ENCODE data around the gene ZBTB18. TPM values are rescaled to one million over a fixed set of nuclear protein-coding genes. Genes with fewer than 3 reads are reported as not detected.
"Not testable (repeated sequence)": the region's sequence is repeated elsewhere in the genome, so short reads cannot be mapped to it uniquely, and the experiment has no call there.

Gene ZBTB18
- total RNA-seq, 4 donors from 2014 or later = 6.9 to 10.3 (median 8.9) TPM

- no peak for DNase-seq (ENCODE audit: low spot score in 2 of 2)
- no peak for TF ChIP-seq POLR2A (IDR thresholded peaks at IDR 0.05)
- no peak for TF ChIP-seq EP300 (IDR thresholded peaks at IDR 0.05)
- no peak for TF ChIP-seq CTCF (IDR thresholded peaks at IDR 0.05)
- Histone ChIP-seq H3K27me3 (peaks cover 0 to 5% of the 10 kb centered on the region in 2 donors), H3K36me3 (no peaks in the 10 kb centered on the region), H3K27ac (no peak overlapping the region), H3K4me3 (no peak overlapping the region), H3K9me3 (no peaks in the 10 kb centered on the region), H3K4me1 (no peaks in the 10 kb centered on the region)
- 90 to 93% methylated on average over 11 of the region's 11 CpGs for WGBS, 2 donors
These were observed 15.7 kb upstream of the ZBTB18 start for GRCh38 chr1:244035358-244035757.

DNA sequence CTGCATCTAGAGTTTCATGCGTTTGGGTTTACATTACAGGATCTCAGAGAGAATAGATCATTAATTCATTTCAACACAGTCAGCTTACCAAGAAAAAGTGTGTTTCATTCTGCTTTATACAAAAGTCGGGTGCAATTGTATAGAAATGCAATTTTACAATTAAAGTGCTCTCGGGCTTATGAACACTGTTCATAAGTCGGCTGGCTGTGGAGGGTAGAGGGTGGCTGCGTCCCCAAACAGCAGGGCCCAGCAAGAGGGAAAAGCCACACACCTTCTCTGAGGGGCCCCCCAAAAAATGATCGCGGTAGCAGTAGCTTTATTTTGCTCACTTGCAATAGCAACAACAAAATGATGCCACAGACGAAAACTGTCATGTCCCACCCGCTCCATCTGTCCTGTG, 13.8 kb upstream of the ZBTB18 start:
- Histone ChIP-seq H3K36me3 (no peaks in the 10 kb centered on the region), H3K27me3 (peaks cover 0 to 5% of the 10 kb centered on the region in 2 donors), H3K9me3 (no peaks in the 10 kb centered on the region), H3K4me1 (no peaks in the 10 kb centered on the region), H3K4me3 (no peak overlapping the region), H3K27ac (no peak overlapping the region)
- WGBS, 2 donors = 87 to 89% methylated on average over 9 of the region's 9 CpGs
- TF ChIP-seq CTCF (IDR thresholded peaks at IDR 0.05) (no peak), POLR2A (IDR thresholded peaks at IDR 0.05) (no peak), EP300 (IDR thresholded peaks at IDR 0.05) (no peak)
- no peak for DNase-seq (ENCODE audit: low spot score in 2 of 2)

DNA sequence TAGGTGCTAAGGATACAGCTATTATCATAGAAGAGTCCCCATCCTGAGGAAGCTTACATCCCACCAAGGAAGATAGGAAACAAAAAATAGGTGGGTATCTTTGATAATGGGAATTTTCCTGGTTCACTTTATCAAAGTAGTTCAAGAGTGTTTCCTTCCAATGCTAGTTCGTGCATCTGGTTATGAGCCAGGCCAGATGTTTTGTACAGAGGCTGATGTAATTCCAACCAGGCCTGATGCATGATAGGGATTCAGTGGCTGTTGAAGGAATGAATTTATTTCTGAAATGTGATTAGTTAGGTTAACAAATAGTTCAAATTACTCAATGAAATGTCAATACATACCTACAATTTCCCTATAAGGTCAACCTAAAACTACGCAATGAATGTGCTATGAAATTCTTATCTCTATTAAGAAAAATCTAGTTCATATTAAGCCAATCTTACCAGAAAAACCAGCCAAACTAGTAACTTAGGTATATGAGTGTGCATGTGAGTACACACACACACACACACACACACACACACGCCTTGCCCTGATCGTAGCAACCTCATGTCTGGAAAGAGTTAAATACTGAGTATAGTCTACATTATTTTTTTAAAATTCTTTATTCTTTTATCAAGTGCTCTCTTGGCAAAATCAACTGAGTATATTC, 9.5 kb upstream of the ZBTB18 start:
- Histone ChIP-seq H3K4me1 (no peaks in the 10 kb centered on the region), H3K4me3 (no peak overlapping the region), H3K27me3 (no peaks in the 10 kb centered on the region), H3K27ac (no peak overlapping the region), H3K9me3 (no peaks in the 10 kb centered on the region), H3K36me3 (no peaks in the 10 kb centered on the region)
- DNase-seq (ENCODE audit: low spot score in 2 of 2) = no peak
- TF ChIP-seq POLR2A (IDR thresholded peaks at IDR 0.05) (no peak), CTCF (IDR thresholded peaks at IDR 0.05) (no peak), EP300 (IDR thresholded peaks at IDR 0.05) (no peak)
- 86 to 89% methylated on average over 4 of the region's 4 CpGs for WGBS, 2 donors

DNA sequence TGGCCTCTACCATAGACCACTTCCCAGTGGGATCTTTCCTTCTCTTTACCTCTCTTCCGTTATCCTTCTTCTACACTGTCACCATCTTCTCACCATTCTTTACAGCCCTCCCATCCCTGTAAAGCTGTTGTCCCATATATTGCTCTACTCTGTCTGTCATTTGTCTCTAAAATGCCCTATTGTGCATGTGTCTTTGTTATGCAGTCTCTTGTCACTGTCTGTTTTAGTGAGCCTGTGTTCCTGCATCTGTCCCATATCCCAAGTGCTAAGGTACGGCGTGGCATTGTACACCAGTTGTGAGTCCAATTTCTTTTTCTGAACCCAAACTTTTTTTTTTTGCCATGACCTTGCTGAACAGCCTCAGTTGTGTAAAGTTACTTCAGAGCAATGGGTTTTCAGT, 8.8 kb upstream of the ZBTB18 start:
- H3K27me3 ChIP-seq = no peaks in the 10 kb centered on the region
- no peak overlapping the region for H3K4me3 ChIP-seq
- no peaks in the 10 kb centered on the region for H3K9me3 ChIP-seq
- H3K36me3 ChIP-seq = no peaks in the 10 kb centered on the region
- H3K4me1 ChIP-seq = peaks cover 0 to 5% (median 0%) of the 10 kb centered on the region in 4 donors
- no peak for DNase-seq (ENCODE audit: low spot score in 2 of 2)
- 81 to 95% methylated on average over 3 of the region's 3 CpGs for WGBS, 2 donors
- no peak overlapping the region for H3K27ac ChIP-seq
- TF ChIP-seq POLR2A (IDR thresholded peaks at IDR 0.05) (no peak), EP300 (IDR thresholded peaks at IDR 0.05) (no peak), CTCF (IDR thresholded peaks at IDR 0.05) (no peak)

DNA sequence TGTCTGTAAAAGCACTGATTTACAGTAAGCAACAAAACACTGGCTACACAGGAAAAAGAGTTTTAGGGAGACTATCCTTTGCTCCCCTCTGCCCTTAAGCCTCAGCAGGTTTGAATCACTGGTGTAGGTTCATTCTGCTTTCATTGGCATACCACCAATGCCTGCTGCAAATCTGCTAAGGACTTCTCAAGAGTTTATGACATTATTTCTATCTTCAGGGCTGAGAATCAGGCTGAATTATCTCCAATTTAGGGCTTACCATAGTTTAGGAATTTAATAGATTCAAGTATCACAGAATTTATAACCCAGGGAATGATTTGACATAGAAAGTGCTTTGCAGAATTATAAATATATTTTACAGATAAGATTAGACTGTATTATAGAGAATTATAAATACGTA, 6.7 kb upstream of the ZBTB18 start:
- no peaks in the 10 kb centered on the region for H3K36me3 ChIP-seq
- no peaks in the 10 kb centered on the region for H3K9me3 ChIP-seq
- no peak for DNase-seq (ENCODE audit: low spot score in 2 of 2)
- H3K4me1 ChIP-seq = peaks cover 0 to 5% (median 0%) of the 10 kb centered on the region in 4 donors
- no peak for TF ChIP-seq POLR2A (IDR thresholded peaks at IDR 0.05)
- TF ChIP-seq EP300 (IDR thresholded peaks at IDR 0.05) = no peak
- H3K27ac ChIP-seq = no peak overlapping the region
- 2 to 95% methylated on average over 1 of the region's 1 CpG for WGBS, 2 donors
- no peak overlapping the region for H3K4me3 ChIP-seq
- no peaks in the 10 kb centered on the region for H3K27me3 ChIP-seq

GRCh38 chr1:244046254-244046653, 4.8 kb upstream of the ZBTB18 start:
- not testable (repeated sequence) for H3K4me3 ChIP-seq; H3K36me3 ChIP-seq; DNase-seq (ENCODE audit: low spot score in 2 of 2); H3K9me3 ChIP-seq; H3K27me3 ChIP-seq
- peak overlapping the region in 1 of 4 donors; percentile 94 for H3K27ac ChIP-seq
- 96 to 98% methylated on average over 1 of the region's 1 CpG for WGBS, 2 donors
- peaks cover 0 to 18% (median 8%) of the 10 kb centered on the region in 4 donors for H3K4me1 ChIP-seq
